ENCODE data around the gene PLAC1.

The PLAC1 gene

DNA sequence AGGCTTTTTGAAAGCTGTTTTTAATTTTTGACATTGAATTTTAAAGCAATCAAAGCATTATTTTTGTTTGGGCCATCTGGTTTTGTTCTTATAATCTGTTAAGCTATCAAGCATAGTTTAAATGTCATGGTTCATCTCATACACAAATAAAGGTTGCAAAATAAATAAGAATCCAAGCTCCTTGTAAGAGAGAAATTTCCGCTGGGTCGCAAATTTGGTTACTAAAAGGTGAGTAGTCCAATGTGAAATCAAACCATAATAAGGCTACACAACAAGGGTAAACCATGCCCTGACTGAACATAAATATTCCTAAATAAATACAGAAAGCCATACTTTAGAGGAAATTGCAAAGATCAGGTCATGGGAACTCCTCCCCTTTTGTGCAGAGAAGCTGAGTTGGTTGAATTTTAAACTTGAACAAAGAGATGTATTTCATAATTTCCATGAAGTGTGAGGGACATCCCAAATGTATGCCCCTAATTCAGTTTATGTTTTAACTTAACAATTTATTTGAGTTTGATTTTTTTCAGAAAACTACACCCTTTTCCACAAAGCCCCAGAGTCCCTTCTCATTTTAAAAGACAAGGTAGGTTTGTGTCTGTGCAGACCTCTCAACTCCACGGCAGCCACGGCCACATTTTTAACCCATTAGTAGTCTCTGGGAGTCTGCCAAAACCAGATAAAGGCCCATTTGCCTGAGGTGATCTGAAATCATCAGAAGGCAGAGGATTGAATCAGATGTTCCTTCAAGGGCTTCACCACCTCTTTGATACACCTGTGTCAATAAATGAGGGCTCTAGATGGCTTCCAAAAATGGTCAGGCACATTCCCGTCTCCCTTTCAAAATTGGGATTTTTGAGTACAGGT is 85.2 kb downstream of the PLAC1 start:
- TF ChIP-seq CTCF (conservative IDR thresholded peaks at IDR 0.05; ENCODE audit: low read depth, low read length), result no peak
- Histone ChIP-seq H3K4me3 (IDR thresholded peaks at IDR 0.05; ENCODE audit: insufficient read depth, low read depth, low read length) (no peak overlapping the region), H4K20me1 (ENCODE audit: insufficient read depth) (no peaks in the 10 kb centered on the region), H3K9ac (no peak overlapping the region), H3K79me2 (ENCODE audit: insufficient read depth, low read depth) (no peaks in the 10 kb centered on the region), H3K4me2 (no peak overlapping the region), H2AFZ (ENCODE audit: low read depth) (no peak overlapping the region), H3K27me3 (ENCODE audit: insufficient read depth, low read depth) (no peaks in the 10 kb centered on the region), H3K36me3 (ENCODE audit: insufficient read depth) (no peaks in the 10 kb centered on the region), H3K4me1 (ENCODE audit: low read depth, poor library complexity, severe bottlenecking) (peaks cover 4% of the 10 kb centered on the region), H3K27ac (no peak overlapping the region)

GRCh38 chrX:134571796-134572195 is 86.5 kb downstream of the PLAC1 start:
- Histone ChIP-seq H2AFZ (ENCODE audit: low read depth) (no peak overlapping the region), H3K4me1 (ENCODE audit: low read depth, poor library complexity, severe bottlenecking) (peaks cover 4% of the 10 kb centered on the region), H3K27me3 (ENCODE audit: insufficient read depth, low read depth) (no peaks in the 10 kb centered on the region), H3K79me2 (ENCODE audit: insufficient read depth, low read depth) (no peaks in the 10 kb centered on the region), H4K20me1 (ENCODE audit: insufficient read depth) (no peaks in the 10 kb centered on the region), H3K36me3 (ENCODE audit: insufficient read depth) (no peaks in the 10 kb centered on the region), H3K4me3 (IDR thresholded peaks at IDR 0.05; ENCODE audit: insufficient read depth, low read depth, low read length) (no peak overlapping the region), H3K27ac (no peak overlapping the region), H3K9ac (no peak overlapping the region), H3K4me2 (no peak overlapping the region)
- TF ChIP-seq CTCF (conservative IDR thresholded peaks at IDR 0.05; ENCODE audit: low read depth, low read length), result no peak

GRCh38 chrX:134570899-134571298 is 87.4 kb downstream of the PLAC1 start:
- Histone ChIP-seq H3K79me2 (ENCODE audit: insufficient read depth, low read depth) (no peaks in the 10 kb centered on the region), H3K27me3 (ENCODE audit: insufficient read depth, low read depth) (no peaks in the 10 kb centered on the region), H3K27ac (no peak overlapping the region), H2AFZ (ENCODE audit: low read depth) (no peak overlapping the region), H3K36me3 (ENCODE audit: insufficient read depth) (no peaks in the 10 kb centered on the region), H3K9ac (no peak overlapping the region), H3K4me2 (no peak overlapping the region), H4K20me1 (ENCODE audit: insufficient read depth) (no peaks in the 10 kb centered on the region), H3K4me3 (IDR thresholded peaks at IDR 0.05; ENCODE audit: insufficient read depth, low read depth, low read length) (no peak overlapping the region), H3K4me1 (ENCODE audit: low read depth, poor library complexity, severe bottlenecking) (peaks cover 4% of the 10 kb centered on the region)
- TF ChIP-seq CTCF (conservative IDR thresholded peaks at IDR 0.05; ENCODE audit: low read depth, low read length), result no peak

DNA sequence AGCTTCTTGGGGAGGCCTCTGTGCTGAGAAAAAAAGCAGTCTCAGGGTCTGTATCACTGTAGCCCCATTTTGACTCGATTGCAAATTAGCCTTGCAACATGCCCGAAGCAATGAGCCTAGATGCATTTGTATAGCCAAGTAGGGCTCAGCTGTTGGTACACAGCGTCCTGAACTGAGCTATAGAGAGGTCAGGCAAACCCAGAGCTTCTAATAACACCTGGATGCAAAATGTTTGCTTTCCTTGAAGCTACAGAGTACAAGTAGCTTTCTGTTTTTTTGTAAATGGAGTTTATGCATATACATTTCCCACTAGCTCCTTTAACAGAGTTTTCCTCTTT is 87.8 kb downstream of the PLAC1 start:
- no peaks in the 10 kb centered on the region for H3K36me3 ChIP-seq (ENCODE audit: insufficient read depth)
- no peaks in the 10 kb centered on the region for H4K20me1 ChIP-seq (ENCODE audit: insufficient read depth)
- H3K4me2 ChIP-seq, result no peak overlapping the region
- no peaks in the 10 kb centered on the region for H3K27me3 ChIP-seq (ENCODE audit: insufficient read depth, low read depth)
- TF ChIP-seq CTCF (conservative IDR thresholded peaks at IDR 0.05; ENCODE audit: low read depth, low read length), result no peak
- no peak overlapping the region for H3K9ac ChIP-seq
- peaks cover 4% of the 10 kb centered on the region for H3K4me1 ChIP-seq (ENCODE audit: low read depth, poor library complexity, severe bottlenecking)
- H3K79me2 ChIP-seq (ENCODE audit: insufficient read depth, low read depth), result no peaks in the 10 kb centered on the region
- no peak overlapping the region for H3K27ac ChIP-seq
- no peak overlapping the region for H3K4me3 ChIP-seq (IDR thresholded peaks at IDR 0.05; ENCODE audit: insufficient read depth, low read depth, low read length)
- H2AFZ ChIP-seq (ENCODE audit: low read depth), result no peak overlapping the region
